Caco-2 (cell line): ENCODE measurements around the gene LACTBL1. TPM values are rescaled to one million over a fixed set of nuclear protein-coding genes. Genes with fewer than 3 reads are reported as not detected.

Experiments
- BruUV-seq: library from RNA; stranded (reverse); fragments of 400-500 nt; replicated peaks from 2 replicates; lab custom pipeline; 2021; lab: Mats Ljungman, UMichigan
- CTCF ChIA-PET: fragments of 300-600 bp; sonication (Branson Sonifier 250); formaldehyde crosslinking; loops from one replicate; lab custom pipeline; 2022; ENCODE audit warnings: antibody characterized with exemption; lab: Charles Lee
- POLR2A ChIA-PET: fragments of 300-600 bp; sonication (Branson Sonifier 250); formaldehyde crosslinking; loops from one replicate; lab custom pipeline; 2022; ENCODE audit warnings: antibody characterized with exemption; lab: Charles Lee
- DNase-seq, 2 experiments: peaks; one replicate each; pipeline versions ENCODE4 v3.0.0 to v3.0.0-alpha.2; 2020 to 2022
- H3K27me3 ChIP-seq: replicated peaks from 2 replicates; pipeline ENCODE4 v1.6.0; 2011; ENCODE audit warnings: low read length; ENCODE audit not compliant: control insufficient read depth, insufficient read depth
- H3K36me3 ChIP-seq: 2 replicates; pipeline ENCODE4 v1.5.1; 2011; ENCODE audit warnings: low read length; ENCODE audit not compliant: control insufficient read depth, insufficient read depth
- H3K4me1 ChIP-seq: fragments of 250-450 bp; sonication (Bioruptor Pico); 2 replicates; pipeline ENCODE4 v1.5.1; 2020; ENCODE audit warnings: mild to moderate bottlenecking
- H3K4me3 ChIP-seq: 2 replicates; pipeline ENCODE4 v1.5.1; 2011; ENCODE audit warnings: low read depth, mild to moderate bottlenecking, control low read depth, low read length
- H3K9me3 ChIP-seq: fragments of 250-450 bp; sonication (Bioruptor Pico); 2 replicates; pipeline ENCODE4 v1.5.1; 2020; ENCODE audit warnings: mild to moderate bottlenecking, moderate library complexity
- H3K27ac Mint-ChIP-seq: one replicate; pipeline ENCODE4 v1.8.0; 2022; ENCODE audit warnings: mixed read lengths; ENCODE audit not compliant: unreplicated experiment
- H3K27me3 Mint-ChIP-seq: one replicate; pipeline ENCODE4 v1.8.0; 2022; ENCODE audit warnings: mixed read lengths; ENCODE audit not compliant: insufficient read depth, unreplicated experiment
- H3K36me3 Mint-ChIP-seq: one replicate; pipeline ENCODE4 v1.8.0; 2022; ENCODE audit warnings: mild to moderate bottlenecking, mixed read lengths; ENCODE audit not compliant: insufficient read depth, unreplicated experiment
- H3K4me1 Mint-ChIP-seq: one replicate; pipeline ENCODE4 v1.8.0; 2022; ENCODE audit warnings: low read depth, mixed read lengths; ENCODE audit not compliant: unreplicated experiment
- H3K4me3 Mint-ChIP-seq: one replicate; pipeline ENCODE4 v1.8.0; 2022; ENCODE audit warnings: mild to moderate bottlenecking, moderate library complexity, mixed read lengths; ENCODE audit not compliant: unreplicated experiment
- H3K9me3 Mint-ChIP-seq: one replicate; pipeline ENCODE4 v1.8.0; 2022; ENCODE audit warnings: mixed read lengths; ENCODE audit not compliant: unreplicated experiment
- intact Hi-C: fragments of 100-400 bp; cut with micrococcal nuclease; formaldehyde crosslinking; loops from one replicate; pipeline ENCODE4 v1.10.0; 2022; ENCODE audit not compliant: unreplicated experiment
- total RNA-seq: library from RNA; stranded (reverse); gene quantifications from 2 replicates; pipeline ENCODE4 v1.2.3, GENCODE V29; 2022
- TF ChIP-seq, protein P1 (sequence below), 2 experiments: fragments of 200-600 bp in 1 of 2; IDR thresholded peaks; 1 replicate in 1 of 2; 2 replicates in 1 of 2; pipeline versions ENCODE4 v1.5.1 to v1.8.0; 2011 to 2022; ENCODE audit warnings: antibody characterized with exemption in 1 of 2, control low read depth in 1 of 2, inconsistent platforms in 1 of 2, low read depth in 1 of 2, low read length in 1 of 2, mild to moderate bottlenecking in 1 of 2, moderate library complexity in 1 of 2; ENCODE audit not compliant: insufficient read depth in 1 of 2, severe bottlenecking in 1 of 2, unreplicated experiment in 1 of 2

The LACTBL1 gene
- total RNA-seq, 1 experiment from 2014 or later: not detected

DNA sequence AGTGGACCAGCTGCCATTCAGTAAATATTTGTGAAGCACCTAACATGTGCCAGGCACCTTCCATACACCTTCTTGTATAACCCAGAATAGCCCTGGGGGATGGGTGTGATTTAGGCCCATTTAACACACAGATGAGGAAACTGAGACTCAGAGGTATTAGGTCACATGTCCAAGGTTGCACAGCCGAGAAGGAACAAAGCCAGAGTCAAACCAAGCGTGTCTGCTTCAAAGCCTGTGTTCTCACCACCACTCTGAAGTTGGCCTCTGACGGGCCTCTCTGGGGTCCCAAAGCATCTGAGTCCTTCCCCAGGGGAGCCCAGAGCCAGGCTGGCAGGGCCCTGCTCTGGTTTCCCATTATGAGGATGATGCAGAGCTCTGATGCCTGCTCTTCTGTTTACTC lies 65.1 kb downstream of the LACTBL1 start:
- Mint-ChIP-seq H3K9me3 (no peaks in the 10 kb centered on the region), H3K27ac (no peak overlapping the region), H3K27me3 (no peaks in the 10 kb centered on the region), H3K4me3 (no peak overlapping the region), H3K36me3 (peaks cover 10% of the 10 kb centered on the region), H3K4me1 (no peaks in the 10 kb centered on the region)
- Histone ChIP-seq H3K9me3 (no peaks in the 10 kb centered on the region), H3K4me3 (no peak overlapping the region), H3K36me3 (no peaks in the 10 kb centered on the region; the same call in 1 of the 2 replicates), H3K27me3 (no peaks in the 10 kb centered on the region), H3K4me1 (no peaks in the 10 kb centered on the region)
- CTCF ChIA-PET: no interaction called here
- no peak for DNase-seq
- no TSS peak for BruUV-seq
- intact Hi-C loops: no loop called here
- TF ChIP-seq, protein P1, sequence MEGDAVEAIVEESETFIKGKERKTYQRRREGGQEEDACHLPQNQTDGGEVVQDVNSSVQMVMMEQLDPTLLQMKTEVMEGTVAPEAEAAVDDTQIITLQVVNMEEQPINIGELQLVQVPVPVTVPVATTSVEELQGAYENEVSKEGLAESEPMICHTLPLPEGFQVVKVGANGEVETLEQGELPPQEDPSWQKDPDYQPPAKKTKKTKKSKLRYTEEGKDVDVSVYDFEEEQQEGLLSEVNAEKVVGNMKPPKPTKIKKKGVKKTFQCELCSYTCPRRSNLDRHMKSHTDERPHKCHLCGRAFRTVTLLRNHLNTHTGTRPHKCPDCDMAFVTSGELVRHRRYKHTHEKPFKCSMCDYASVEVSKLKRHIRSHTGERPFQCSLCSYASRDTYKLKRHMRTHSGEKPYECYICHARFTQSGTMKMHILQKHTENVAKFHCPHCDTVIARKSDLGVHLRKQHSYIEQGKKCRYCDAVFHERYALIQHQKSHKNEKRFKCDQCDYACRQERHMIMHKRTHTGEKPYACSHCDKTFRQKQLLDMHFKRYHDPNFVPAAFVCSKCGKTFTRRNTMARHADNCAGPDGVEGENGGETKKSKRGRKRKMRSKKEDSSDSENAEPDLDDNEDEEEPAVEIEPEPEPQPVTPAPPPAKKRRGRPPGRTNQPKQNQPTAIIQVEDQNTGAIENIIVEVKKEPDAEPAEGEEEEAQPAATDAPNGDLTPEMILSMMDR (IDR thresholded peaks at IDR 0.05; ENCODE audit: insufficient read depth in 1 of 2, low read depth in 1 of 2, low read length in 1 of 2, severe bottlenecking in 1 of 2, unreplicated experiment in 1 of 2): no peak
- POLR2A ChIA-PET: no interaction called here

DNA sequence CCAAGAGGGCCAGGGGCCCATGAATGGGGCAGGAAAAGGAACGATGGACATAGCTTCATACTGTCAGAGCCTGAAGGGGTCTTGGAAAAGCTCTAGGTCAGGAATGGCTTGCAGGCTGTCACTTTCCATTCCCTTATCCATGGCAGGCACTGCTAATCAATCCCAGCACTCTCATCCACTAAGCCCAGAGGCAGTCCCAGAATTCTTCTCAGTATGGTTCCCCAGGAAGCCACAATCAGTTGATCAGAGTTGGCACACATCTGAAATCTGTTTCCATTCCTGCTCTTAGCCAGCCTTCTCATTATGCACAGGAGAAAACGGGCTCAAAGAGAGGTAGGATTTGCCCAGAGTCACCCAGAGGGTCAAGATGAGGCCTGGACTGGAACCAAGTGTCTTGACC lies 65.7 kb downstream of the LACTBL1 start:
- no peaks in the 10 kb centered on the region for H3K27me3 ChIP-seq
- H3K9me3 ChIP-seq: no peaks in the 10 kb centered on the region
- TF ChIP-seq, protein P1 (IDR thresholded peaks at IDR 0.05; ENCODE audit: insufficient read depth in 1 of 2, low read depth in 1 of 2, low read length in 1 of 2, severe bottlenecking in 1 of 2, unreplicated experiment in 1 of 2): no peak
- Mint-ChIP-seq H3K27me3 (no peaks in the 10 kb centered on the region), H3K36me3 (peaks cover 10% of the 10 kb centered on the region), H3K4me3 (no peak overlapping the region), H3K4me1 (no peaks in the 10 kb centered on the region), H3K27ac (no peak overlapping the region), H3K9me3 (no peaks in the 10 kb centered on the region)
- ChIA-PET CTCF (no interaction called here), POLR2A (no interaction called here)
- DNase-seq: no peak
- no TSS peak for BruUV-seq
- no peaks in the 10 kb centered on the region; the same call in 1 of the 2 replicates for H3K36me3 ChIP-seq
- no peaks in the 10 kb centered on the region for H3K4me1 ChIP-seq
- intact Hi-C loops: no loop called here
- no peak overlapping the region for H3K4me3 ChIP-seq

DNA sequence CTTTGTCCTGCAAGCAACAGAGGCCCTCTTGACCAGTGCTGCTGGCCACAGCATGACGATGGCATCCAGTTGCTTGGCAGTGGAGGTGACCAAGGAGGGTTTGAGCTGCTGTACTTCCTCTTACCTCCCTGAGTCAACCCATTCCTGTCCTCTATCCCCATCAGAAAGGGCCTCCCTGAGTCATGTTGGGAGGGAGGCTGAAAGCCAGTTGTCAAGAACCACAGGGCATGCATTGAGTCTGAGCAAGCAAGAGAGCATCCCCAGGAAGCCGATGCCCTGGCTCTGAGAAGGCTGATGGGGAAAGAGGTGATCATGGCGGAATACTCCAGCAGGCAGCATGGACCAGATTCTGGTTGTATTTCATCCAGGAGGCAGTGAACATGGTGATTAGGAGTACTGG lies 69.6 kb downstream of the LACTBL1 start:
- no peaks in the 10 kb centered on the region for H3K9me3 ChIP-seq
- no peaks in the 10 kb centered on the region for H3K27me3 ChIP-seq
- CTCF ChIA-PET: no interaction called here
- no peak overlapping the region for H3K4me3 Mint-ChIP-seq
- no peak overlapping the region for H3K27ac Mint-ChIP-seq
- intact Hi-C loops: no loop called here
- no peaks in the 10 kb centered on the region for H3K27me3 Mint-ChIP-seq
- H3K36me3 ChIP-seq: no peaks in the 10 kb centered on the region; the same call in 1 of the 2 replicates
- no peak for DNase-seq
- H3K4me3 ChIP-seq: no peak overlapping the region
- no TSS peak for BruUV-seq
- peaks cover 6% of the 10 kb centered on the region for H3K36me3 Mint-ChIP-seq
- no peaks in the 10 kb centered on the region for H3K4me1 Mint-ChIP-seq
- POLR2A ChIA-PET: no interaction called here
- H3K4me1 ChIP-seq: no peaks in the 10 kb centered on the region
- no peaks in the 10 kb centered on the region for H3K9me3 Mint-ChIP-seq
- TF ChIP-seq, protein P1 (IDR thresholded peaks at IDR 0.05; ENCODE audit: insufficient read depth in 1 of 2, low read depth in 1 of 2, low read length in 1 of 2, severe bottlenecking in 1 of 2, unreplicated experiment in 1 of 2): no peak

Other genes starting within 250 kb of the LACTBL1 start
- gene TEX46, start 43.0 kb upstream of the LACTBL1 start, total RNA-seq: 0.68 TPM in 1 of 2 replicates, not detected in the other
- 82.8 and 83.0 TPM in 2 replicates for gene KDM1A, start 46.6 kb upstream of the LACTBL1 start, total RNA-seq
- 20.0 and 20.6 TPM in 2 replicates for gene LUZP1, start 196.0 kb upstream of the LACTBL1 start, total RNA-seq
- gene HTR1D, start 244.6 kb upstream of the LACTBL1 start, total RNA-seq: 7.7 and 8.7 TPM in 2 replicates